GM12873 (cell line): Measurements from ENCODE around the gene FHIT.

Experiments used
- TF ChIP-seq, protein P1 (sequence below): IDR thresholded peaks from 2 replicates; pipeline ENCODE4 v1.5.1; 2012; ENCODE audit warnings: low read depth, mild to moderate bottlenecking, moderate library complexity, low read length, control low read depth; ENCODE audit not compliant: insufficient read depth; ENCODE audit errors: missing control alignments

FHIT gene

DNA sequence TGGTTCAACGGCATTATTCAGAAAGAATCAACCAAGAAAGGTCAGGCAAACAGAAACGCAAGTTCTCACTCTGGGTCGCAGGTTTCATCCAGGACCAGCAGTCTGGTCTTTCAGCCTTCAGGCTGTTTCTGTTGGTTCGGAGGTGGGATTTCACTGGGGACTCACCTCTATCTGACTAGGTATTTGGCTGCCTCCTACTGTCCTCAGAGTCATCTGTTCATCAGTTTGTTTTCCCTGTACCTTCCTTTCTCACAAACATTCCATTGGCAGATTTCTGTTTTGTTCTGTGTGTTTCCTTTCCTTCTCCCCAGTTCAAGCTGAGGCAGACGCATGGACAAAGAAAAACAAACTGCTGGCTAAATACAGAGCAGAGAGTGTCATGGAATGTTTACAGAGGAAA is 1154.8 kb downstream of the FHIT start:
- TF ChIP-seq, protein P1, sequence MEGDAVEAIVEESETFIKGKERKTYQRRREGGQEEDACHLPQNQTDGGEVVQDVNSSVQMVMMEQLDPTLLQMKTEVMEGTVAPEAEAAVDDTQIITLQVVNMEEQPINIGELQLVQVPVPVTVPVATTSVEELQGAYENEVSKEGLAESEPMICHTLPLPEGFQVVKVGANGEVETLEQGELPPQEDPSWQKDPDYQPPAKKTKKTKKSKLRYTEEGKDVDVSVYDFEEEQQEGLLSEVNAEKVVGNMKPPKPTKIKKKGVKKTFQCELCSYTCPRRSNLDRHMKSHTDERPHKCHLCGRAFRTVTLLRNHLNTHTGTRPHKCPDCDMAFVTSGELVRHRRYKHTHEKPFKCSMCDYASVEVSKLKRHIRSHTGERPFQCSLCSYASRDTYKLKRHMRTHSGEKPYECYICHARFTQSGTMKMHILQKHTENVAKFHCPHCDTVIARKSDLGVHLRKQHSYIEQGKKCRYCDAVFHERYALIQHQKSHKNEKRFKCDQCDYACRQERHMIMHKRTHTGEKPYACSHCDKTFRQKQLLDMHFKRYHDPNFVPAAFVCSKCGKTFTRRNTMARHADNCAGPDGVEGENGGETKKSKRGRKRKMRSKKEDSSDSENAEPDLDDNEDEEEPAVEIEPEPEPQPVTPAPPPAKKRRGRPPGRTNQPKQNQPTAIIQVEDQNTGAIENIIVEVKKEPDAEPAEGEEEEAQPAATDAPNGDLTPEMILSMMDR, result no peak

DNA sequence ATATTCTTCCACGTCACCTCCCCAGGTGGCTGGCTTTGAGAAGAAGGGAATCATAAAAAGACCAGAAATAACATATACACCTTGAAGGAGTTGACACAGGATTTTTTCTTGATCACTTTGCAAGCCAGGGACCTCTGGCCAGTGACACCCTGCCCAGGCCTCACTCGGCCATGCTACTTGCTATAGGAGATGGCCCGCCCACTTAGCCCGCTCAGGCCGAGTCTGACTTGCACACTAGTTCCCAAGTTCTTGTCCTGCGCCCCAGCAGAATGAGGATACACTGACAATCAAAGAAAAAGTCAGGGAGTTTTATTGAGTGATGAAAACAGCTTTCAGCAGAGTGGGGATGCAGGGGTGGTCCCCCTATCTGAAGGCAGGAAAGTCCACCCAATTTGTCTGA is 1155.3 kb downstream of the FHIT start:
- TF ChIP-seq, protein P1, result no peak

DNA sequence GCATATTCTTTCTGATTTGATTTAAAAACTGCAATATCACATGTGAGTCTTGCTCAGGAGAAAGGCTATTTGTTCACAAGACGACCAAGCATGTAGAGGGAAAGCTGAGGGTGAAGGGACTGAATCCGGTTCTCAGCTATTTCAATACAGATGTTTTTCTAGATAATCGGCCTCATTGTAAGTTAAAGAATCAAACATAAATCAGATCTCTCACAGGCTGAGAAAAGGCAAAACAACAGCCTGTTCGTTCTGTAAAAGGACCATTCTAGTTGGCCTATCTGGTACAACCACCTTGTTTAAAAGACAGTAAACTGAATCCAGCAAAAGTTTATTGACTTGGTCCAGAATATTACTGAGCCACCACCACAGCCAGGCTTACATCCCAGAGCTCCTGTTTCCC is 1155.7 kb downstream of the FHIT start:
- TF ChIP-seq, protein P1, result no peak

DNA sequence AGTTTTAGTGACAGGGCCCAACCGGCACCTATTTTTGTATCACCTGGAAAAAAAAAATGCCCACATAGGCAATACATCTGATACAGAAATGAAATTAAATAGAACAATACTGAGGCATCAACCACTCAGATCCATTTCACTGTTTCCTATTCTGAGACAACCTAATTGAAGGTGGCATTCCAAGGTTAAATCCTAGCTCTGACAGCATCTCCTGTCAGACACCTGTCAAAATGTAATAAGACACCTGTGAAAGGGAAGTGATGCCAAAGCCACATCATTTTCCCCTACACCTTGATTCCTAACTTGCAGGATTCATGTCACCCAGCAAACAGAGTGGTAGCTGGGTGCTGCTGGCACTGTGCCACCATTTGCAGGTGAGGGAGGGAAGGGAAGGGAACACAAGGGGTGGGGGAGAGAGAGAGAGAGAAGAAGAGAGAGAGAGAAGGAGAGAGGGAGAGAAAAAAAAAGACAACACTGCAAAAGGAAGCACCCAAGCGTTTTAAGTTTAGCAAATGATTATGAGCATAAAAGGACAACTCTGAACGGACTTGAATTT is 1156.8 kb downstream of the FHIT start:
- TF ChIP-seq, protein P1, result no peak

DNA sequence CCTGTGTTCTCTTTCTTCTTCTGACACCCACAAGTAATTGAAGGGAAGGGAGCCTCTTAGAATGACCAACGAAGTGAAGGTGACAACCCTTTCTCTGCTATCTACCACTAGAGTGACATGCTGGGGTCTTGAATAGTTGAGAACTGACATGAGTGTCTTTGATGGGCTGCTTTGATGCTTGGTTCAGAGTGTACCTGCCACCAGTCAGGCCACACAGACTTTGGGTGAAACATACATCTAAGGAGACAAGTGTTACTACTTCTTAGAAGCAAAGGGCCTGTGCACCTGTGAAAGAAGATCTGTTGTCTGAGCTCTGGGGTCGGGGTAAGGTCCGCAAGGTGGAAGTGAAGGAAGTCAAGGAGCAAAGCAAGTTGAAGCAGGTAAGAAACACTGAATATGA is 1160.7 kb downstream of the FHIT start:
- TF ChIP-seq, protein P1, result no peak

DNA sequence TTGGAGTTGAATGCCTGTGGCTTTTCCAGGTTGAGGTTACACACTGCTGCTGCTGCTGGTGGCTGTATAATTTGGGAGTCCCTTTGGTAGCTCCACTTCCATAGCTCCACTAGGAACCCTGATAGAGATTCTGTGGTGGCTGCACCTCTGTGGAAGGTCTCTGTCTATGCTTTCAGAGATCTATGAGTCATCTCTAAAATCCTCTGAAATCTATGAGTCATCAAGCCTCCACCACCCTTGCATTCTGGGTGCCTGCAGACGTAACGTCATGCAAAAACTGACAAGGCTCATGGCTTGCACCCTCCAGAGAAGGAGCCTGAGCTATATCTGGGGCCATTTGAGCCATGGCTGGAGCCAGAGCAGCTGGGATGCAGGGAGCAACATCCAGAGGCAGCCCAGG is 1164.4 kb downstream of the FHIT start:
- TF ChIP-seq, protein P1, result no peak

DNA sequence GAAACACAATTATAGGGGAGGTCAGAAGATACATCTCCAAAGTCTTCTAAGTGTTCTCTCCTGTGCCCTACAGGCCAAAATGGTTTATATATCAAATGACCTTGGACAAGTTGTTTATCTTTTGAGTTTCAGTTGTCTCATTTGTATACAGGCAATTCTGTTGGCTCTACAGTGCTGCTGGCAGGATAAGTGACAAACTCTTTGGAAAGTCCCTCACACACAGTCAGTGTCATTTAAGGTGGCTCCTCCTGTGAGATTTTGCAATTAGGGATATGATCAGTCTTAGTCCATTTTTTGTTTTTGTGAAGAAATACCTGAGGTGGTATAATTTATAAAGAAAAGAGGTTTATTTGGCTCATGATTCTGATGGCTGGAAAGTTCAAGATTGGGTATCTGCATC is 1165.6 kb downstream of the FHIT start:
- TF ChIP-seq, protein P1, result no peak
